ENCODE measurements around the gene HOXB9.

The HOXB9 gene

DNA sequence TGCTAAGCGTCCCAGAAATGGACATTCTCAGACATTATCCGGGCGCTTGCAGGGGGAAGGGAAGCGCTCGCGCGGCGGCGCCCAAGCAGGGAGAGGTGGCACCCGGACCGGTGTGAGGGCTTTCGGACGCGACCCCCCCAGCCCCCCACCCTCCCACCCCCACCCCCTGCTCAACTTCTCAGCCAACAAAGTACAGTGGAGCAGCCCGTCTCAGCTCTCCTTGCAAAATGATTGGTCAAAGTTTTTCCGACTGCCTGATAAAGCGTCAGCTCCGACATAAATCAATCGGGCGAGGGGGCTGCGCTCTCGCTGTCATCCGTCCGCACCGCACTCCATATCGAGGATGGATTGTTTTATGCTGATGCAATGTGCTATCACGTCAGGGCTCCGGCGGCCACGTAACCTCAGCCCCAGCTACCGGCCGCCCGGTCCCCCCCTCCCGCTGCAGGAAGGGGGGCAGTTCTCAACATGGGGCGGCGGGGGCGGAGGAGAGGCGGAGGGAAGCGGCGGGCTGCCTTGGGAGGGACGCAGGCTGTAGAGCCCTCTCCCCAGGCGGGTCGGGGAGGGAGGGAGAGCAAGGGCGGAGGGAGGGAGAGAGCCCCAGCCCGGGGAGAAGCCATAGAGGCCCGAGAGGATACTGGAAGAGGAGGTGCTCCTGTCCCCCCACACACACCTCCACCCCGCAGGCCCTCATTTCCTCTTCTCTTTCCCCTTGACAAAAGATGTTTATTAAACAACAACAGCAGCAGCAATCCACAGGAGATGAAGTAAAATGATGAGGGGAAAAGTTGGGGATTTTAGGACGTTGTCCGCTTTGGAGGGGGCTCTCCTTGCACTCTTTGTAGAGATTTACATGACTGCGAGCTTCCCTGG, at the start of gene HOXB9:
Gene HOXB9, minus strand, starts transcription at position 114 of the 873 bp plus-strand sequence. Its CDS starts 89 bp downstream, at position 25.
- DNase-seq (ENCODE audit: insufficient read length, low spot score) (peak; percentile 97), FAIRE-seq (peak; percentile 100)

DNA sequence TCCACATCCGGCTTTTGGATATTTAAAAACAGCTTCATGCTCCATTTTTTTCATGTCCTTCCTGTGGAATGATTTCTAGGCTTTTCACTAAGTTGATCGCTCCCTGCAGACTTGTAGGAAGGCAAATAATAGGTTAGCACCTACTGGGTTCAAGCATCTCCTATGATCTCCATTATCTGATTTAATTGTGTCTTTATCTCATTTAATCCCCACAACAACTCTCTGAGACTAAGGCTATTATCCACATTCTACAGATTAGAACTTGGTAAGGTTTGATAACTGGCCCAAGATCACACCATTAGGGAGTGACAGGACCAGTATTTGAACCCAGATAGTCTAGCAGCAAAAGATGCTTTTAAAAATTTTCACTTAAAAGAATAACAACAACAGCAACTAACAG, 46.2 kb upstream of the HOXB9 start:
- DNase-seq (ENCODE audit: insufficient read length, low spot score) = no peak
- no peak for FAIRE-seq

DNA sequence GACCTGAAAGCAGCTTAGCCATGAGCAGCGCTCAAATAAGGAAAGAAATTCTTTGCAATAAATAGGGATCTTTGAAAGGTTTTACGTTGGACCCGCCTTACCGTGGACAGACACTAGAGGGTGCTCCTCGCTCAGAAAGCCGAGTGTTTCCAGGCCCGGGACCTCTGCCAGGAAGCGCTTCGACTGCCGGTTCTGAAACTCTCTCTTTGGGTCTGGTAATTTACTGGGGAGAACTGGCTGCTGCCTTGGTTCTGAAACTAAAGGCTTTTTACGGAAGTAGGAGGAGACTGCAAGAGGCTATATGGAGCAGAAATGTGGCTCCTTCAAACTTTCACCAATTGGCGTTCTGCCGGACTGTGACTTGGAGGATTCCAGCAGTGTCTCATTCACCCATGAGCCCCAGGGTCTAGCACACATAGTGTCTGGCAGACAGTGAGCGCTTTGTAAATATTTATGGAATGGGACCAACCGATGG, 45.6 kb upstream of the HOXB9 start:
- DNase-seq (ENCODE audit: insufficient read length, low spot score) (peak; percentile 81), FAIRE-seq (peak; percentile 60)

DNA sequence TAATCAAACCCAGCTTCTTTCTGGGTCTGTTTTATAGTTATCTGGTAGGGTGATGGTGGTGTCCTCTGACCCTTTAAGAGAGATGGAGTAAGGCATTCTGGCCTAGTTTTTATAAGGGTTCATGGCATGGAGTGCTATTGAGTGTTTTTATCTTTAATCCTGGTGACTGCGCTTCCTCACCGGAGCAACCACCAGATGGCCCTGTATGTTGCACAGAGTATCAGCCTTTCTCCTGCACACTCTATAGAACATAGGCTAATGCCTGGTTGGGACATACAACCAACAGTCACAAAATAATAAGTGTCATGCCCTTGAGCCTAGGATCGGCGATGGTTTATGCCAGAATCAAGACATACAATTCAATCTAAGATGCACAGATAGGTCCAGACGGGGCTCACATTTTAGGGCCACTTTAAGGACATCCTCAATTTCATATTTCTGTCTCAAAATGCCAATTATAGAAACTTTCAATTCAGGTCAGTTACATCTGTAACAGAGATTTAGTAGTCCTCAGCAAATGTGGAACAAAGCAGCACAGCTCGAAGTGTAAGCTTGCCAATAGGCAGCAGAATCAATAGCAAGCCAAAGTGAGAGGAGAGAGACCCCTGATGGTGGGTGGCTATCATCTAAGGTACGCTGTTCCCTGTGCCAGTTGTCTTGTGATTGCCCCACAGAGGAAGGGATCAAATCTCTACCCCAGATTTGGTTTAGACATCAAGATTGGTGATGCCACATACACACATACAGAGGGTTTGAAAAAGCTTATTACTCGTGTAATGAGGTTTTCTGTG, 37.2 kb upstream of the HOXB9 start:
- no peak for DNase-seq (ENCODE audit: insufficient read length, low spot score)
- FAIRE-seq = peak; percentile 51

DNA sequence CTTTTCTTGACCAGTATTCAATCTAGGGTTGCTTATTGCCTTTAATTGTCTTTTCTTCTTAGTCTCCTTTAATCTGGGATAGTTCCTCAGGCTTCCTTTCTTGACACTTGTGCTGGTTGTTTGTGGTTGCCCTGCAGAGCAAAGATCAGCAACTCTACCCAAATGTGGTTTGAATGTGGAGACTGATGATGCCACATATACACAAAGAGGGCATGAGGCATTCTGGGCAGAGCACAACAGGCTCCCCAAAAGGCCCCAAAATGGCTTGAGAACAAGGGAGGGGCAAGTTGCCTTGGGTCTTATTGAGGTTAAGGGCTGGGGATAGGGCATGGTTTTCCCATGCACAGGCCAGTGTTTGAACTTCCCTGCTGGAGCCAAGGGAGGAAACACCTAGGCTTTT, 29.8 kb upstream of the HOXB9 start:
- peak; percentile 40 for FAIRE-seq

DNA sequence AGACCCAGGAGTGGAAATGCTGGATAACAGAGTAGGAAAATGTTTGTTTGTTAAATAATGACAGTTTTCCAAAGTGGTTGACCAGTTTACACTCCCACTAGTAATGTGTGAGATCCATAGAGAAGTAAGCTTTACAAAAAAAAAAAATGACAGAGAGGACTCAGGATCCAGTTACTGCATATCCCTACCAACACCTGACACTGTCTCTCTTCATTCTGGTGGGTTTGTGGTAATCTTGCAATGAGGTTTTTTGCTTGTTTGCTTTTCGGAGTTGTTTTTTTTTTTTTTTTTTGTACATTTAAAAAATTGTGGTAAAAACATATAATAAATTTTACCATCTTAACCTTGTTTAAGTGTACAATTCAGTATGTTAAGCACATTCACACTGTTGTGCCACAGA, 23.6 kb upstream of the HOXB9 start:
- DNase-seq (ENCODE audit: insufficient read length, low spot score) (no peak), FAIRE-seq (peak; percentile 9)

More for the DNA sequence above, 29.8 kb upstream of the HOXB9 start:
- no peak for DNase-seq (ENCODE audit: insufficient read length, low spot score)

DNA sequence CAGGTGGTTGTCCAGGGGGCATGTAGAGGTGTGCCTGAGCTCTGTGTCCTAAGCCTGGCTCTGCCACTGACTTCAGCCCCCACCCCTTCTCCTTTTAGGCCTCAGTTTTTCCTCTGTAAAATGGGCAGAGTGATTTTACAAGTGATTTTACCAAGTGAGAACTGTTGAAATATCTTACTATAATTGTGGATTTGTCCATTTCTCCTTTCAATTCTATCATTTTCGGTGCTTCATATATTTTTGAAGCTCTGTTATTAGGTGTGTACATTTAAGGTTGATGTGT, 21.7 kb upstream of the HOXB9 start:
- DNase-seq (ENCODE audit: insufficient read length, low spot score) (no peak), FAIRE-seq (peak; percentile 87)

DNA sequence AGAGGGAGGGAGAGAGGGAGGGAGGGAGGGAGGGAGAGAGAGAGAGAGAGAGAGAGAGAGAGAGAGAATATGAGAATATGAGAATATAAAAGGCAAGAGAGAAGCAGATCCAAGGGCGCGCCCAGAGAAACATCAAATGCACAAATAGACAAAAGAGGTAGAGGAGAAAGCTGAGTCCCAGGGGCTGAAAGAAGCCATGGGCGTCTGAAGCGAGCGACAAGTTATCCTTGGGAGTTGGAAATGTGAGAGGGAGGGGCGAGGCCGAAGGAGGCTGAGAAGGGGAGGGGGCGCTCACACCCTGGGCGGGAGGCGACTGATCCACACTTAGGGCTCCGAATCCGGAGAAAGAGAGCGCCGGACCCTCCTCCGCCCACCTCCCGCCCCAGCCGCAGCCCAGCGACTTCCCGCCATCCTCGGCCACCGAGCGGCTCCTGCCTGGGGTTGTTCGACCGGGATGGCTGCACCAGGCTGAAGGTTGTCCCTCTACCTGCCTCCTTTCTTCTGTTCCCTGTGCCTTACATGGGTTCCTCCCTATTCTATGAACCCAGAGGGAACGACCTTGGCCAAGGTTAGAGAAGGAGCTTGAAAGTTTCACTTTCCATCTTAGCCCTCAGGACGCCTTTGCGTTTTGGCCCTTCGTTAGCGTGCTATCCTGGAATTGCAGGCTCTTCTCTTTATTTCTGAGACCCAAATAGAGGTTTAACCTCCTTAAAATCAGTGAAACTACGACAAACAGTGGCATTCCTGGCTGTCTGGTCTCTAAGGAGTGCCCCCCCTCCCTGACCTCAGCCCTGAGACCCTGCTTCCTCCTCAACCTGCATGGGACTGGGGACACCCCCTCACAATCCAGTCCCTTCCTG, 21.2 kb upstream of the HOXB9 start:
- DNase-seq (ENCODE audit: insufficient read length, low spot score) (peak; percentile 62), FAIRE-seq (peak; percentile 59)

DNA sequence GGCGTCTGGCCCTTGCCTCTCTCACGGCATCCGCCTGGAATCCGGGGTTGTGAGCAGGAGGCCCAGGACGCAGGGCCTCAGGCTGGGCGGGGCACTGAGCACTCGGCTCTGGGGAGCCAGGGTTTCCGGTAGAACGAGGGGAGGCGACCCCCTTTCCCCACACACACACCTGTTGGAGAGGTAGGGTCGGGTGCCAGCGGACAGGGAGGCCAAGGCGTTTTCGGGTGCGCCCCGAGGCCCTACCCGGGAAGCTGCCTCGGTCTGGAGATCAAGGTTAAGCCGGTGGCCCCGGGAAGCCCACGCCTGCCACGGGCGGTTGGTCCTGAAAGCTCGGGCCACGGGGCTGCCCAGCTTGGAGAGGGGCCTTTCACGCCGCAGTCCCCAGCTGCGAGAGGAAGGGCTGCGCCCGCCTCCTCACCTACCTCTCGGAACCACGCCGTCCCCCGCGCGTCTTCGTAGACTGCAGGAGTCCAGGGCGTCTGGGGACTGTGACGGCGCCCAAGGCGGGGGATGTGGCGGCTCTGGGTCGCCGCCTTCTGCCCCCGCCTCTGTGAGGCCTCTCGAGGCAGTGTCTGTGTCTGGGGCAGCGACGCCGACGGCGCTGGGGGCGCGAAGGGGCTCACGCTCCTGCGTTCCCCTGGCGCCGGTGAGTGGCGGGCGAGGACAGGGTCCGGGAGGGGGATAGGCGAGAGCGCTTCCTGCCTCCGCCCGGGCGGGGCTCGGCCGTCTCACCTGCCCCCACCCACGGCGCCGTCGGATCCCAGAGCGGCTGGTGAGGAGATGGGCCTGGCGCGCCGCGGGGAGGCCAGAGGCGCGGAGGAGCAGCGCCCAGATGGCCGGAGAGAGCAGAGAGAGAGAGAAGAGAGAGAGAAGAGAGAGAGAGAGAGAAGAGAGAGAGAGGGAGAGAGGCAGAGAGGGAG, 20.3 kb upstream of the HOXB9 start:
- FAIRE-seq (peak; percentile 94), DNase-seq (ENCODE audit: insufficient read length, low spot score) (peak; percentile 86)

DNA sequence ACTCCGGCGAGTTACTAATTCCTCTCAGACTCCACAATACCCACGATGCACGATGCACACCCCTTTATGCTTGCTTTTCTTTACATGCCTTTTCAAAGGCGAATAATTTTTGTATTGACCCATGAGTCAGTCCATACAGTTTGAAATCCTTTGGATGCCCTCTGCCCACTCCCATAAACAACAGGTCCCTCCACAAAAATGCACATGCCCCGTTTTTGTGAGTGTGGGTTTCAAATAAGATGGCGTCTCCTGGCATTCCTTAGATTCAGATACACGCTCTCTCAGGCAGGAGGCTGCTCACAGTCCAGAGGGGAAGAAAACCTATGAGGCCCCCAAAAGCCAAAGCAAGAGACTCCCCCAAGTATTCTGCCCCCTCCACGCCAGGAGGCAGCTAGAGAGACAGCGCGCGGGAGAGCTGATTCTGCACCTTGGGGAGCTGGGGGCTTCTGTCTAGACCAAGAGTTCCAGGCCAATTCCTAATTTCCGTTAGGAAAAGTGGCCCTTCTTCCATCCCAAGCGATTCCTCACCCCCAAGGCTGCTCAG, 19.6 kb upstream of the HOXB9 start:
- DNase-seq (ENCODE audit: insufficient read length, low spot score) (no peak), FAIRE-seq (no peak)

DNA sequence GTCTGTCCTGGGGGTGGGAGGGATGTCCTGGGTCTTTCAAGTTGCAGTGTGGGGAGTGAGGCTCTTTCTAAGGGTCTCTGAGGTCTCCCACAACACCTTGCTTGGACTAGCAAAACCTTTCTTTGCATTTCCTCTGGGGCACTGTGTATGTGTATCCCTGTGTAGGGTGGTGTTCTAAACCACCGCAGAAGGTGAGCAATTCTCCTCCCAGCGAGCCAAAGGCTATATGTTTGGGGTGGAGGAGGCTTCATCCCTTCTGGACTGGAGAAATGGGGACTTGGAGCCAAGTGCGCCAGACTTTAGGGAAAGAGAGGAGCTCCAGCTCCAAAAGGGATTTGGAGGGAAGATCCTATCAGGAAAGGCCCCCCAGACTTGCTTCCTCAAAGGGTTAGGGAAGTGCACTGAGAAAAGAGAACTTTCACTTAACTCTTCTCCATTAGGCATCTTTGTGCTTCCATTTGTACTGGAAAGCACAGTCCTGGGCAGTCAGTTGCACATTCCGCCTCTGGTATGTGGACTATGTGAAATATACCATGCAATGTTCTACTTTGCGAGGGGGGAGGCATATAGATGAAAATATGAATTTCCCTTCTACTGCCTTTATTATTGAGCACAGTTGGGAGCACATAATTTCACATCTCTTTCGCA, 18.9 kb upstream of the HOXB9 start:
- DNase-seq (ENCODE audit: insufficient read length, low spot score) (no peak), FAIRE-seq (no peak)

DNA sequence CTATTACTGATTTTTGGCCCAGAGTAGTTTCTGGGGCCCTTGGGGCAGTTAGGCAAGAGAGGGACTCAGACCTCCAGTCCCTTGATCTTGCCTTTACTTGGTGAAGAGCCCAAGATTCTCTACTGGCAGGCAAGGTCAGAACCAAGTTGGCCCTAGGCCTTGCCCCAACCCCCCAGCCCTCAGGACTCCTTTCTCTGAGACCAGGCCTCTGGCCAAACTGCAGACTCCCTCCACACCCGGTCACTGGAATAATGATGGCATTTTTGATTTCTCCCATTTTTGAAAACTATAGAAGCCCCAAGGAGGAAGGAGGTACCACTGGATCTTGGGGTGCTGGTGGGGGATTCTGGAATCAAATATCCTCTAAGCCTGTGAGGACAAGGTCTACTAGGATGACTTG, 18.0 kb upstream of the HOXB9 start:
- no peak for FAIRE-seq
- no peak for DNase-seq (ENCODE audit: insufficient read length, low spot score)

DNA sequence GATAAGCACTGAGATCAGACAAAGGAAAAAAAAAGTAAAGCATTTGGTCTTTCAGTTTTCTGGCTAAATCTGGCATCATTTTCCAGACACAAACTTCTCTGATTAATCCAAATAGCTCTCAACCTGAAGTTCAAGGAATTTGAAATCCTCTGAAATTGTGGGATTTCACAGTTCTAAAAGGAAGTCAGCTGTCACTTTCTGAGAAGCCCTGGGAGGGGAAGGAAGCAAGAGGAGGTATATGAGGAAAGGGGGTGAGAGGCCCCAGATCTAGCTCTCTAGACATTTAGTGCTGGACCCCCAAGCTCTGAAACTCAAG, 17.5 kb upstream of the HOXB9 start:
- FAIRE-seq = no peak

DNA sequence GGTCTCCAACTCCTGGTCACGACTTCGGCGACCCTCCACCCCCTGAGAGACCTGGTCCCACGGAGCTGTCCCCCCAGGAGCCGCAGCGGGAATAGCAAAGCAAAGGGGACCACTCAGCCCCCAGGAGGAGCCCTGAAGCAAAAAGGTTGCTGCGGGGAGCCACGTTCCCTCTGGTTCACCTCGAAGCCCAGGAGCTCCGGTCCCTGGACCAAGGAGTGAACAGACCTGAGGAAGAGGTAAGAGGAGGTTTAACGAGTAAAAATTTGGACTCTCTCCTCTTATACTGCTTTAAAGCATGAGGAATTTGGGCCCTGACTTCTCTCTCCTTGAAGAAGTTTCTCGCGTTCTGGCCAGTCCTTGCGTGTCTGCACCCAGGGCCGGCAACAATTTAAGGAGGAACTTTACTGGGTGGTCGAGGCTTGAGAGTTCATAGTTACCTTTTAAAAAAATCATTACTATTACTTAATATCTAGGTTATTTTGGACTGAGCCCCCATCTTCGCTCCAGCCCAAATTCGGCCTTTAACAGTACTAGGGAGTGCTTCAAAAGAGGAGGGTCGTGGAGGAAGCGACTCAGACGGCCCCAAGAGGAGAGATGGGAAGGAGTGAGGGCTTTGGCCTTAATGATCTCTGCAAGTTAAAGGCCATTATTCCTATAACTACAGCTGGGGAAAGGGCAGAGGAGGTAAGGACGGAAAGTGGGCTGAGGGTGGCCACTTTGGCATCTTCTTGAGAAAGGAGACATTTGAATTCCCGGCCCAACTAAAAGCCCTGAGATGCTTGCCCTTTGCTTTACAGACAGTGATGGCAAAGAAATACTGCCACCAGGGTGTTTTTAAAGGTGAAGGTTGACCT, 16.9 kb upstream of the HOXB9 start:
- no peak for DNase-seq (ENCODE audit: insufficient read length, low spot score)
- FAIRE-seq = no peak

More for the DNA sequence above, 17.5 kb upstream of the HOXB9 start:
- no peak for DNase-seq (ENCODE audit: insufficient read length, low spot score)

DNA sequence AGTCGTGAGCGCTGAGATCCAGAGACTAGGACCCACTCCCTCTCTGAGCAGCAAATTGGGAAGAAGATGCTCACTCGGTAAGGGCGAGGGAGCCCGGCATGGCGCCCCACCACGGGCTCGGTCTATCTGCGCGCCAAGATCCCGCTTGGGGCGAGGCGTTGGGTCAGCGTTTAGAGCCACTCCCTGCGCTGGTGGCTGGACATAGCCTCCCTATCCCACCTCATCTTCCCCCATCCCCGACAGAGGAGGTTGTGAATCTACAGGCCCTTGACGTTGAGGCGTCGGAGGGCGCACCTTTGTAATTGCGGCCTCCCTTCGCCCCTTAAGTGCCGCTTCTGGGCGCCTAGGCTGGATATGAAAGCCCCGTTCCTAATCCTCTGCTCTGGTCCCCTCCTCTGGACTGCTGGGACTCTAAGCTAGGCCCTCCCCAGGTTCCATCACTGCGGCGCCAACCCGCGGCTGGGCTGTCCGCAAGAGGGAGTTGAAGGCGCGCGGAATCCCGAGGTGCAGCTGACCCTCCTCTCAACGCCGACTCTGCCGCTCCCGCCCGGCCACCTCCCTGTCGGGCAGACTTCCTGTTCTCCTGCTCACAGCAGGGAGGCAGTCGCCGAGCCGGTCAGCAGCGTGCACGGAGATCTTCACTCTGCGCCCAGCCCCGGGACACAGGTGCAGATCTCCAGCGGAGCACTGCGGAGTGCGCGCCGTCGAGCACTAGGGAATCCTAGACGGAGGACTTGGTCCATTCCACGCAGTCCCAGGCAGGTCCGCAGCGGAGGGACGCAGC, 16.1 kb upstream of the HOXB9 start:
- FAIRE-seq = no peak
- no peak for DNase-seq (ENCODE audit: insufficient read length, low spot score)

DNA sequence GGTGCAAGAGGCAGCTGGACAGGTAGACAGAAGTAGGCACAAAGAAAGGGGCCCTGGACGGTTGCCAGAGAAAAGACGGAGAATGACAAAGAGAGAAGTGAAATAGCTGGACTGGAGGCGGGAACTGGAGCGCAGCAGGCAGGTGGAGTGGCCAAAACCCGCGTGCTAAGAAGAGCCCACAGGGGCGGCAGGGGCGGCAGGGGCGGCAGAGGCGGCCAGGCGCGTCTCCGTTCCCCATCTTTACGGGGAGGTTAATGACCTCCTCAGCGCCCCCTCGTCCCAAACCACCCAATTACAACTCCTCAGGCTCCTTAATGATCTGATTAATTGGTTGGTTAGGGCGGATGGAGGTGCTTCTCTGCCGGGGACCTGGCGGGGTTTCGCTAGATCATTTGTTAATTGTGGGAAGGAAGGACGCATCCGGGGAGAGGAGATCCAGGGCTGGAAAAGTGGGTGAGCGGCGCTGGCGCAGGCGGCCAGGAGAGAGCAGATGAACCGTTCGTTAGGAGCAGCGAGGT, 15.4 kb upstream of the HOXB9 start:
- DNase-seq (ENCODE audit: insufficient read length, low spot score) (no peak), FAIRE-seq (no peak)

DNA sequence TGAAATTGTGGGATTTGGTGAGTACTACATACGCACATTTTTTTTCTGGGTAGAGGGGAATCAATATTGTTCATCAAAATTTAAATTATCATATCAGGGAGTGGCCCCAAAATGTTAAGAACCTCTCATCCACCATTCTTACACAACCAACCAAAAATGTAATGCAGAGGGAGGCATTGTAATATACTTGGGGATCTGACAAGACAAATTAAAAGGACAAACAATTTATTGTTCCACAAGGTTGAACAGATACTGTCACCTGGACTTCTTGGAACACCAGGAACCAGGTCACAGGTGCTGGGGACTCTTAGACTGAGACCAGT, 14.7 kb upstream of the HOXB9 start:
- no peak for DNase-seq (ENCODE audit: insufficient read length, low spot score)

More for the DNA sequence above, 14.7 kb upstream of the HOXB9 start:
- FAIRE-seq = no peak
